Fibroblast of upper back skin (primary cell): ENCODE results near the gene FAM221A.
"Not testable (repeated sequence)": the region's sequence is repeated elsewhere in the genome, so short reads cannot be mapped to it uniquely, and the experiment has no call there.

Experiments
- DNase-seq: peaks from one replicate; pipeline ENCODE4 v3.0.0-alpha.2; 2013

The FAM221A gene, protein sequence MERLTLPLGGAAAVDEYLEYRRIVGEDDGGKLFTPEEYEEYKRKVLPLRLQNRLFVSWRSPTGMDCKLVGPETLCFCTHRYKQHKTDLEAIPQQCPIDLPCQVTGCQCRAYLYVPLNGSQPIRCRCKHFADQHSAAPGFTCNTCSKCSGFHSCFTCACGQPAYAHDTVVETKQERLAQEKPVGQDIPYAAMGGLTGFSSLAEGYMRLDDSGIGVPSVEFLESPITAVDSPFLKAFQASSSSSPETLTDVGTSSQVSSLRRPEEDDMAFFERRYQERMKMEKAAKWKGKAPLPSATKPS

DNA sequence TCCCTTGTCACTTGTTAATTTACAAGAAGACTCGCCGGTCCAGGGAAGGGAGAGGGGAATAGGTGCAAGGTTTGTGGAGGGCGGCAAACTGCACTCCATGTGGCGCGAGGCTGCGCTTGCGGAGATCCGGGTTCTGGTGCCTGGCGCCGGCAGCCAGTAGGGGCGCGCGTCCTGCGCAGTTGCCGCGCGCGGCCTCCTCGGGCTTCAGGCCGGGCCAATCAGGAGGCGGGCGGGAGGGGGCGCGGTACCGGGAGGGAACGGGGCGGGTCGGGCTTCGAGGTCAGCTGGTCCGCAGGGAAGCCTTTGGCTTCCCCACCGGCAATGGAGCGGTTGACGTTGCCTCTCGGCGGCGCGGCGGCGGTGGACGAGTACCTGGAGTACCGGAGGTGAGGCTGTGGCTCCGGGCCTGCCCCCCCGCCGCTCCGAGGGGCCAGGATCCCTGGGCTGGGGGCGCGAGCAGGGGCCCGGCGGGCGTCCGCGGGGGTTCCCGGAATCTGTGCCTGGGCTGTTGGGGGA lies at the start of gene FAM221A:
Gene FAM221A (plus strand): TSS at position 302 of the 516 bp plus-strand sequence. CDS start 20 bp downstream, at position 322.
- DNase-seq: peak; percentile 70

DNA sequence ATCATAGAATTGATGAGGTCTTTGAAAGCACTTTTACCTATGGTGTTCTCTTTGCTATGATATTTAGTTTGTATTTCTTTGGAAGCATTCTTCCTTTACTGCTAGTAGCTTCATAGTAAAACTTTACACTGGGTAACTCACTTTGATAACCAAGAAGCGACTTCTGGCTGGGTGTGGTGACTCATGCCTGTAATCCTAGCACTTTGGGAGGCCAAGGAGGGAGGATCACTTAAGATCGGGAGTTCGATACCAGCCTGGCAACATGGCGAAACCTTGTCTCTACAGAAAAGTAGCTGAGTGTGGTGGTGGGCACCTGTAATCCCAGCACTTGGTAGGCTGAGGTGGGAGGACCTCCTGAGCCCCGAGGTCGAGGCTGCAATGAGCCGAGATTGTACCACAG lies 46.6 kb upstream of the FAM221A start:
- no peak for DNase-seq

DNA sequence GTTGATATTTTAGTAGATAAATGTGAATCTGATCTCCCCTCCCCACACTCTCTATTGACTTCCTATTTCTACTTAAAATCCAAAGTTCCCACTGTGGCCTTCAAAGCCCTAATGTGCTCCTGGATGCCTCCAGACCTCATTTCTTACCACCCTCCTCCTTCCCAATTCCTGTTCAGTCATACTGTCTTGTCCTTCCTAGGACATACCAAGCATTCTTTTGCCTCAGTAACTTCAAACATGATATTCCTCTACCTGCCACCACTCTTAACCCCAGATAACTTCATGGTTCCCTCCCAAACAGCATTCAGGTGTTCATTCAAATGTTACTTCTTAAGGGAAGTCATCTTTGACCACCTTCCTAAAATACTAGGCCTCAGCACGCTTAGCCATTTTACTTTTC lies 34.2 kb upstream of the FAM221A start:
- DNase-seq: no peak

DNA sequence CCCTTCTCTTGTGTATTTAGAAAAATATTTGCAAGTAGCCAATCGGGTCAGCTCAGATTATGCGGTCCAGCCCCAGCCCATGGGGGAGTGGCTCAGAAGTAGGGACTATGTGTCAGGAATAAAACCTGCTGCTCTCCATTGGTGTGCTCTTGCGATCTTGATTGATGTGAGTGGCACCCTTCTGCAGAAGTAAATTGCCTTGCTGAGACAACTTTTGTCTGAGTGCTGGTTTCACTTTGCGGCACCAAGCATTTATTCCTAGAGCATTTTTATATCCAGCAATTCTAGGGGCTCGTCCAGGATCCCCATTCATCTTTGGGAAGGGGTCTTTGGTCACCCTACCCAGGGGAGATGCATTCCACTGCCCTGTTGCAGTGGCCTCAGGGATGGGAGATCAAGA lies 26.1 kb upstream of the FAM221A start:
- DNase-seq: no peak

DNA sequence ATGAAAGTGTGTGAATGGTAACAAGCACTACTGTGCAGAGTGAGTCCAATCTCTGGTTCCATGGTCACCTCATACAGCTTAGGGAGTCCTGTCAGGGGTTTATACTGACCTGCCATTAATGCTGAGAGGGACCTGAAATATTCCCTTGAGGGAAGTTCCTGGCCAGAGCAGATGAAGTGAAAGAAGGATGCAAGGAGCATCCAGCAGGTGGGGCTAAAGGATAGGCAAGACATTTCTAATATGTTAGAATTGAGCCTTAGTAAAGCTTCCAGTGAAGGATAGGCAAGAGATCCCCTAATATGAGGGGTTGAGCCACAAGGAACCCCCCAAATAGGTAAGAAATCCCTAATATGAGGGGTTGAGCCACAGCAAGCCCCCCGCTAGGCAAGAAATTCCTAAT lies 25.5 kb upstream of the FAM221A start:
- DNase-seq: peak; percentile 16

DNA sequence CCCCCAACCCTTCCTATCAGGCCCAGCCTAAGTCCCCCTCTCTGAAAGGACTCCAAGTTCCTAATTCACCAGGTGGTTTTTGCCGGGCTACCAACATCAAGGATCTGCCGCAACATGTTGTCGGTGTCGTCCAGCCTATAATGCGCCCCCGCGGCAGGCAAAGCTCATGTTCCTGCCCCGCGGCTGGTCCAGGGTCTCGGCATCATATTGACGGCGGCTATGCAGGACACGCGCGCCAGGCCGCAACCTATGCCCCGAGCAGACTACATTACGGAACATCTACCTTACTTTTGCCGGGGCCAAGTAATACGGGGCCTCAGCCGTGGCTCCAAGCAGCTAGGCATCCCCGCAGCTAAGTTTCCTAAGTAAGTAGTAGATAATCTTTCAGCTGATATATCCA lies 24.6 kb upstream of the FAM221A start:
- DNase-seq: no peak

DNA sequence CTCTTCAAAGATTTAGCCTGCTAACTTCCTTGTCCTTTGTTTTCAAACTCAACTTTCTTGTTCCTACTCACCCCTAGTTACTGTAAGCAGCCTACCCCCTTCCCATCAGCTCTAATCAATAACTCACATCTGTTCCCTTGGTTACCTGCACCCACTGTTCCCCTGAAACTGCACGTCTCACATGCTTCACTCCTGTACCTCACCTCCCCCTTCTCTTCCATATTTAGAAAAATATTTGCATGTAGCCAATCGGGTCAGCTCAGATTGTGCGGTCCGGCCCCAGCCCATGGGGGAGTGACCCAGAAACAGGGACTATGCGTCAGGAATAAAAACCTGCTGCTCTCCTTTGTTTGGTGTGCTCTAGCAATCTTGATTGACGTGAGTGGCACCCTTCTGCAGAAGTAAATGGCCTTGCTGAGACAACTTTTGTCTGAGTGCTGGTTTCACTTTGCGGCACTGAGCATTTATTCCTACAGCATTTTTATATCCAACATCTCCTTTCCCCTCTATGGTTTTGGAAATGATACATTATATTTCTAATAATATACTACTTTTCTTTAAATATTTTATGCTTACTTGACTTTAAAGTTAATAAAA lies 21.1 kb upstream of the FAM221A start:
- DNase-seq: no peak

DNA sequence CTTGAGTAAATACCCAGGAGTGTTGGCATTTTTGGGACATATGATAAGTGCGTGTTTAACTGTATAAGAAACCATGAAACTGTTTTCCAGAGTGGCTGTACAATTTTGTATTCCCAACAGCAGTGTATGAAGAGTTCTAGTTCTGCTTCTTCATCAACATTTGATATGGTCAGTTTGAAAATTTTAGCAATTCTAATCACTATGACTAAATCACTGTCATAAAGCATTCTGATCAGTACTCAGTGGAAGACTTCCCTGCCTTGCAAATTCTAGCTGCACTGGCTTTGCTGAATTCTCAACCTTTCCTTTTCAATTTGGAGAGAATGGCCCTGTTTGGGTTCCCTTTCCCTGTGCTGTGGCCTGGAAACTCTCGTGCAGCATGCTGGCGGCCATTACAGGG lies 18.6 kb upstream of the FAM221A start:
- DNase-seq: no peak

DNA sequence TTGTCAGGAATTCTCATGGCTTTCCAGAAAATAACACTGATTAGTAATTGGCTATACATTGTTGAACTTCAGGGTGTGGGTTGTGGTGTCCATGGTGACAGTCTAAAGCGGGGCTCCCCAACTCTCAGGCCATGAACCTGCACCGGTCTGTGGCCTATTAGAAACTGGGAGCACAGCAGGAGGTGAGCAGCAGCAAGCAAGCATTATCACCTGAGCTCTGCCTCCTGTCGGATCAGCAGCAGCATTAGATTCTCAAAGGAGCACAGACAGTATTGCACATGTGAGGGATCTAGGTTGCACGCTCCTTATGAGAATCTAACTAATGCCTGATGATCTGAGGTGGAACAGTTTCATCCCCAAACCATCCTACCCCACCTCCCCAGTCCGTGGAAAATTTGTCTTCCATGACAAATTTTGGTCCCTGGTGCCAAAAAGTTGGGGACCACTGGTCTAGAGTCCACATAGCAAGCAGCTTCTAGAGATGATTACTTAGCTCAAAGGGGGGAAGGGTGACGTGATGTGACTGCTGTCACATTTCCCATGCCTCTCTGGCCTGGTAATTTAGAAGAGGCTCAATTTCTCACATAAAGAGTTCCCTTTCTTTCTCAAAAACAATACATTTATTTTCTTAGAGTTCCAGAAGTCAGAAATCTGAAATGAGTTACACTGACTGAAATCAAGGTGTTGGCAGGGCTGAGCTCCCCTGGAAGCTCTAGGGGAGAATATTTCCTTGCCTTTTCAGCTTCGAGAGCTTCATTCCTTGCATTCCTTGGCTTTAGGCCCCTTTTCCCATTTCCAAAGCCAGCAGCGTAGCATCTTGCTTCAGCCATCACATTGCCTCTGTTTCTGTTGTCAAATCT lies 17.6 kb upstream of the FAM221A start:
- peak; percentile 84 for DNase-seq

DNA sequence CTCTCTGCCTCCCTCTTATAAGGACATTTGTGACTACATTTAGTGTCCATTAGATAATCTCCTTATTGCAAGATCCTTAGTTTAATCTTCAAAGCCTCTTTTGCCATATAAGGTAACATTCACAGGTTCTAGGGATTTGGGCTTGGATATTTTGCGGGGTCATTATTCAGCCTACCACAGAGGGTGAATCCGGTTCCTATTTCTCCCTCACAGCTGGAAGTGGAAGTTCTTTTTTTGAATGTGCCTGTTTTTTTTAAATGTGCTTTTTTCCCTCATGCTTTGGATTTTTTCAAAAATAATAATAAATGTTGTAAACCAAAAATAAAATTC lies 17.1 kb upstream of the FAM221A start:
- DNase-seq: no peak

DNA sequence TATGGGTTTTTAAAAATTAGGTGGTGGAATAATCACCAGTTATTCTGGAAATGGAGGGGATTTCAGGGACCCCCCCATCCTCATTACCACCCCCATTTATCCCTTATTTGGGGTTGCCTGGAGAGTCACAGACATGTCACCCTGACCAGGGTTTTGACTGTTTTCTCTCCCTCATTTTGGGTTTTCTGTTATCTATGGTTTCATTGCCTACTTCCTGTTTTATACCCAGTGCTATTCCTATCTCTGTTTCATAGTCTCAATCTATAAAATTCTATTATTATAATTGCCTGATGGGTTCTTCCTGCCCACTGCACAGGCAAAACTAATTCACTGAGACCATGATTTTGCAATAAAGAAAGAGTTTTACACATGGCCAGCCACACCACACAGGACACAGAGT lies 15.9 kb upstream of the FAM221A start:
- no peak for DNase-seq

DNA sequence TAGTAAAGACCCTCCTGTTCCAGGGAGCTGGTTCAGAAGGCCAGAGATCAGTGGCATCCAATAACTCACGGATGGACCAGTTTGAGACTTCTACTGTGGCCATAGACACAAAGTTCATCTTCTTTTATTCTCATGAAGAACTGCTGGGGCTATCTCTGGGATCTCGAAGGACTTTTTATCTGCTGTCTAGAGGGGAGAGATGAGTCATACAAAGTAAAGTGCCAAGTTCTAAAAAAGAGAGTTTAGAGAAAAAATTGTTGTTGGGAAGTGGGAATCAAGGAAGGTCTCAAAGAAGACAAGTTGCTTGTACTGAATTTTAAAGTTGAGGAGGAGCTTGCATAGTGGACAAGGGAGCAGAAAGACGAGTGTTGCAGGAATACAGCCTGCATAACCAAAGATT lies 8.0 kb upstream of the FAM221A start:
- DNase-seq: no peak

DNA sequence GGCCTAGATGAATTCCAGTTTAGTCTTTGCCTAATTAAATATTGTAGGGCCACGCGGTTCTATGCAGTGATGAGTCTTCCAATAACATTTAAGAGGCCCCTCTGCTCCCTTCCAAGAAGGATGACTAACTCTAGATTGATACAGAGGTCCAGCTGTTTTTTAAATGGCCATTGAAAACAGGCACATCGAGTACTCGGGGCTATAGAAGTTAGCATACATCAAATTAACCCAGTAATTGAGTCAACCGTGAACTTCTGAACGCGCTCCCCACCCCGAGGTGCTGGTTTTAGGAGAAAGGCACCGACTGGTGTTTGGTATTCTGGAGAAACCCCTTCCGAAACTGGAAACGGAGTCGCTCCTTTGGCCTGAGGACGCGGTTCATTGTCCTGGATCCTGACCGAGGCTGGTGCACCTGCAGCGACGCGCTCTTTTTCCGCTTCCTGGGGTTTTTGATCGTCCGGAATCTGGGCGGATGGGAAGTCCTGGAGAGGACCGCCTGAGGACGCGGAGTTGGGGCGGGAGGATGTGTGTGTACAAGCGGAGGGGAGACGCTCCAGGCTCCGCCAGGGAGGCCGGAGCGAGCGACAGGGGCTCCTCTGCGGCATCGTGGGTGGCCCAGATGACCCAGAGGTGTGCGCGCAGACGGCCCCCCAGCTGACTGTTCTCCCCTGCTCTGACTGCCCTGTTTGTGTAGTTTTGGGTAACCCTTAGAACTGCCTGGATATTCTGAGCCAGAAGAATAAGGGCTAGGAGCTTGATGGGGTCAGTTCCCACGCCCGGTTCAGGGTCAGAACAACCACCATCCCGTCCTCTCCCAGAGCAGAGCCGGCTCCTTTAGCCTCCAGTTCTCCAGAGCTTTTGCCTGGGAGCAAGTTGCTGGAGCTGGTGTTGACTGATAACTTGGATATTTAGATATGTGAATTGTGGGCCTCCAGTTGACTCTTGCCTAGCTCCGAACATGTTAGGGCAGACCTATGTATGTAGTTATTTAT lies 711 bp downstream of the FAM221A start:
- DNase-seq: peak; percentile 45

DNA sequence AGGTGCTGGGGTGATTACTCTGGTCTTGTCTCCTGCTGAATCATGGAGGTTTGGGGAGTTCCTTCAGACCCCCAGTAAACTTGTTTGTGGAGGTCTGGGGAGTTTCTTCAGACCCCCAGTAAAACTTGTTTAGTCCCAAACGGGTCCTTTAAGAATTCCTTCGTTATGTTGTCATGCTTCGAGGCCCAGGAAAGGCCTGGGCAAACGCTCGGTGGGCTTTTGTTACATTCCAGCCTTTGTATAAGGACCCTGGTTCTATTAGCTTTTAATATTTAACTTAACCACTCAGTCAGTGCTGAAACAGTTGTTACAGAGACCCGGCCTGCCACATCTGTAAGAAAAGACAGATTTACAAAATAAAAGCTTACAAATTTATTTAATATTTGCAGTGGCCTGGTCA lies 4.0 kb downstream of the FAM221A start:
- DNase-seq: not testable (repeated sequence)

DNA sequence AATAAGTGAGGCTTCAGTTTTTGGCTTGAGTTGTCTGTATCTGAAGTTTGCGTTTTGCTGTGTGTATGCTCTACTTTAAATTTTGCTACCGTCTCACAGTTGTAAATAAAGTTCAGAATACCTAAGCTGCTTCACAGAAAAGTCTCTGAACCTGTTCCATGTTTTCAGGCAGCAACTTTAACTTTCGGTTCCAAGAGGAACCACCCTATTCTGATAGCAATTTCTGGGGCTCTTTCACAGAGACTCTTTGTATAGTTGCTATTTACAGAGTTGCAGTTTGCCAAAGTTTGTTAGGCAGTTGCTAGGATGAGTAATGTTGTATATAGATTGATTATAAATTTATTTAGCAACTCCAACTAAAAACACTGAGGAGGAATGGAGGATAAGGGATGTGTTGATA lies 5.7 kb downstream of the FAM221A start:
- DNase-seq: no peak

DNA sequence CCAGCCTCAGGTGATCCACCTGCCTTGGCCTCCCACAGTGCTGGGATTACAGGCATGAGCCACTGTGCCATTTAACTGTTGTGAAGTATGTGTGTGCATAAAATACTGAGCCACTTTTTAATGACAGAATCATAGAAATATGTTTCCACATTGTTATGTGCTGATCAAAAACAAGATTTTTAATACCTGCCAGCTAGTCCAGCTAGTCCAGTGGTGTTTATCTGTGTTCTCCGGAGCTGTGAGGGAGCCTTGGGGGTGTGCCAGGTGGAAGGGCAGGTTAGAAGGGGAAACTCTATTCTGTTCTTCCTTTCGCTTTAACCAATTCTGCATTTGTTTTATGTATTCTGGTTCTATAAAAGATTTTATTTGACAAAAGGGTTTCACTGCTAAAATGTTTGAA lies 7.0 kb downstream of the FAM221A start:
- DNase-seq: peak; percentile 42

DNA sequence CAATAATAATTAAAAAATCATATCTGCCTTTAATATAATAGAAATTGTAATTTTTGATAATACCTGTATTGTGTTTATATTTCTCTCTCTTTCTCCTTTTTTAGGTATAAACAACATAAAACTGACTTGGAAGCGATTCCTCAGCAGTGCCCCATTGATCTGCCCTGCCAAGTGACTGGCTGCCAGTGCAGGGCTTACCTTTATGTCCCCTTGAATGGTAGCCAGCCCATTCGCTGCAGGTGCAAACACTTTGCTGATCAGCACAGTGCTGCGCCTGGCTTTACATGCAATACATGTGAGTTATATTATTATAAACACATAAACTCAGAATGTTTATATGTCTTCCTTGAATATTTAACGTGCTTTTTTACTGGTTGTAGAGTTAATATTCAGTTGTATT lies 9.2 kb downstream of the FAM221A start:
- DNase-seq: no peak

DNA sequence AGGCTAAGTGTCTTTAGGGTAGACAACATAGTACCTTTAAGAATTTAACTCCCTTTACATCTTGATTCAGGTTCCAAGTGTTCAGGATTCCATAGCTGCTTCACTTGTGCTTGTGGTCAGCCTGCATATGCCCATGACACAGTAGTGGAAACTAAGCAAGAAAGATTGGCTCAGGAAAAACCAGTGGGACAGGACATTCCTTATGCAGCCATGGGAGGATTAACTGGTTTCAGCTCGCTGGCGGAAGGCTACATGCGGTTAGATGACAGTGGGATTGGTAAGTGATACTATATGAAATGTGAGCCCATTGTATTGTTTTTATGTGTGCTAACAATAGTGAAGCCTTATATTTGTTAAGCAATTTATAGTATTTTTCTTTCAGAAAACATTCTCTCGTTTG lies 11.3 kb downstream of the FAM221A start:
- peak; percentile 58 for DNase-seq

DNA sequence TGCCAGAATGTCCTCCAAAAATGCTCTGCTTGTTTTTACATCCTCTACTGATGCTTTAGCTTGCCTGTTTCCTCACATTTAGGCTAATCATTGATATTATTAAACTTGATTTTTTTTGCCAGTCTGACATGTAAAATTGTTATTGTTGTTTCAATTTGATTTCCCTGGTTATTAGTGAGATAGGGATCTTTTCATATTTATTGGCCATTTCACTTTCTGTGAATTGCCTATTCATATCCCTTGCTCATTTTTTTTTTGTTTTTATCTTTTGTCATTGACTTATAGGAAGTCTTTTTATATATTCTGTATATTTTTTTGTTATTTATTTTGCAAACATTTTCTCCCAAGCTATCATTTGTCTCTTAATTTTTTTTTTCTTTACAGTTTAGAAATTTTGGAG lies 13.2 kb downstream of the FAM221A start:
- DNase-seq: no peak

DNA sequence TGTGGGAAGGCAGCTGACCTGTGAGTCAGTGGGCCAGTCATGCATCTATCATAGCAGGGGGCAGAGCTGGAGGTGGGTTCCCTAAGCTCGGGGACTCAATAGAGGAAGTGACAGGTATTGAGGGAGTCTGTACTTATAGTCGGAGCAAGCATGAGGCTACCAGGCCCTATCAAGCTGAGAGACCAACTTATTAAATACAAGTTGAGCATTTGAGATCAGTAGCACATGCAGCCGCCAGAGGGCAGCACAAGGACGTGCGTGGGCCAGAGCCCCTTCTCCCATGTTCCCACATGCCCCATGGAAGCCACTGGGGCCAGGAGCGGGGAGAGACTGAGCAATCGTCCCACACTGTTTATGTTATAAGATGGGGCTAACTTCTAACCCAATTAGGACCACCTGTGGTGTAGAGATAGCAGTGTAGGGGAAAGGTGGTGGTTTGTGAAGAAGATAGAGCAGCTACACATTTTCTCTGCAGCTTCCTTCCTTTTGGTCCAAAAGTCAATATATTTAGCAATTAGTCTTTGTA lies 17.0 kb downstream of the FAM221A start:
- DNase-seq: peak; percentile 54

DNA sequence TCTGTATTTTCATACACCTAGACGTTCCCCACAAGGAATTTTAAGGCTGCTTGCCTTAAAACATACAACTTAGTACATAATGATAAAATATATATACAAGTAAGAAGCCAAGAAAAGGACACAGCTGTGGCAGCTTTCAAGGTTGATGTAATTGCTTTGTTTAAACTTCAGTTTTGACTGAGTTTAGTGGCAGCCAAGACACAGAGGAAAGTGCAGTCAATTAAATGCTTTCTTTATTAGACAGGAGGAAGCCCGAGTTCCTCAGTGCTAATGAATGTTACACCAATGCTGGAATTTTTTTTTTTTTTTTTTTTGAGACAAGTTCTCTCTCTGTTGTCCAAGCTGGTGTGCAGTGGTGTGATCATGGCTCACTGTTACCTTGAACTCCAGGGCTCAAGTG lies 18.8 kb downstream of the FAM221A start:
- DNase-seq: no peak

DNA sequence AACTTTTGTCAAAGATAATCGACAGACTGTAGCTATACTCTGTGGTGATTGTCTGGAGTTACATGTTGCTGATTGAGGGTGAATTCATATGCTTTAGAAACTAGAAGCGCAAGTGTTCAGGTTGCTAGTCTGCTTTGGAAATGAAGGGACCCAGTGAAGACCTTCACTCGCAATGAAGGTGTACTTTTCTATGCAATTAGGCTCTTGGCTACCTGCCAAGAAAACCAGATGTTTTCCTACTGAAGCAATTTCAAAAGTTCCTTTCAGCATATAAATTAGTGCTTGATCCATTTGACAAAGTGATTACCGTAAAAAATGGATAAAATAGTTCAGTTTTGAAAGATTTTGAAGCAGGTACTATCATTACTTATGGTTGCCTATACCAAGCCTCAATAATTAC lies 20.0 kb downstream of the FAM221A start:
- DNase-seq: no peak
